ENCODE data around the gene TICRR. TPM values are rescaled to one million over a fixed set of nuclear protein-coding genes. Genes with fewer than 3 reads are reported as not detected.

Gene TICRR
- total RNA-seq, 1 donor from 2014 or later: 21.0 TPM

- H3K36me3 Mint-ChIP-seq (ENCODE audit: low read depth): peaks cover 64% of the 10 kb centered on the region
- no peak overlapping the region for H3K27ac Mint-ChIP-seq
- H3K9me3 Mint-ChIP-seq: no peaks in the 10 kb centered on the region
- intact Hi-C loops (cut with micrococcal nuclease): no loop called here
- DNase-seq: peak; percentile 52
- no peaks in the 10 kb centered on the region for H3K4me1 Mint-ChIP-seq
- no peaks in the 10 kb centered on the region for H3K27me3 Mint-ChIP-seq
- H3K4me3 Mint-ChIP-seq: no peak overlapping the region
These were observed 52.1 kb downstream of the TICRR start for GRCh38 chr15:89627256-89627970.

GRCh38 chr15:89628301-89628700, 53.0 kb downstream of the TICRR start:
- no peaks in the 10 kb centered on the region for H3K4me1 Mint-ChIP-seq
- no peaks in the 10 kb centered on the region for H3K9me3 Mint-ChIP-seq
- H3K4me3 Mint-ChIP-seq: no peak overlapping the region
- H3K36me3 Mint-ChIP-seq (ENCODE audit: low read depth): peaks cover 61% of the 10 kb centered on the region
- no peaks in the 10 kb centered on the region for H3K27me3 Mint-ChIP-seq
- DNase-seq: peak; percentile 49
- intact Hi-C loops (cut with micrococcal nuclease): no loop called here
- no peak overlapping the region for H3K27ac Mint-ChIP-seq

- intact Hi-C loops (cut with micrococcal nuclease): no loop called here
- DNase-seq: peak; percentile 29
- Mint-ChIP-seq H3K4me3 (no peak overlapping the region), H3K27me3 (no peaks in the 10 kb centered on the region), H3K9me3 (no peaks in the 10 kb centered on the region), H3K4me1 (no peaks in the 10 kb centered on the region), H3K27ac (no peak overlapping the region), H3K36me3 (ENCODE audit: low read depth) (peaks cover 57% of the 10 kb centered on the region)
These were observed 53.8 kb downstream of the TICRR start for GRCh38 chr15:89628806-89629715.

GRCh38 chr15:89629829-89630228, 54.6 kb downstream of the TICRR start:
- Mint-ChIP-seq H3K27ac (no peak overlapping the region), H3K9me3 (no peaks in the 10 kb centered on the region), H3K27me3 (no peaks in the 10 kb centered on the region), H3K4me1 (no peaks in the 10 kb centered on the region), H3K36me3 (ENCODE audit: low read depth) (peaks cover 50% of the 10 kb centered on the region), H3K4me3 (no peak overlapping the region)
- no peak for DNase-seq
- intact Hi-C loops (cut with micrococcal nuclease): no loop called here

- no peaks in the 10 kb centered on the region for H3K27me3 Mint-ChIP-seq
- no peak for DNase-seq
- H3K9me3 Mint-ChIP-seq: peaks cover 1% of the 10 kb centered on the region
- H3K4me3 Mint-ChIP-seq: no peak overlapping the region
- H3K4me1 Mint-ChIP-seq: no peaks in the 10 kb centered on the region
- intact Hi-C loops (cut with micrococcal nuclease): no loop called here
- peaks cover 46% of the 10 kb centered on the region for H3K36me3 Mint-ChIP-seq (ENCODE audit: low read depth)
- no peak overlapping the region for H3K27ac Mint-ChIP-seq
These were observed 55.0 kb downstream of the TICRR start for GRCh38 chr15:89630260-89630659.

GRCh38 chr15:89630974-89631901, 56.0 kb downstream of the TICRR start:
- Mint-ChIP-seq H3K27me3 (no peaks in the 10 kb centered on the region), H3K36me3 (ENCODE audit: low read depth) (peaks cover 39% of the 10 kb centered on the region), H3K4me3 (no peak overlapping the region), H3K9me3 (peaks cover 3% of the 10 kb centered on the region), H3K4me1 (no peaks in the 10 kb centered on the region), H3K27ac (no peak overlapping the region)
- intact Hi-C loops (cut with micrococcal nuclease): no loop called here
- no peak for DNase-seq

GRCh38 chr15:89631902-89632264, 56.6 kb downstream of the TICRR start:
- Mint-ChIP-seq H3K27ac (no peak overlapping the region), H3K4me3 (no peak overlapping the region), H3K4me1 (no peaks in the 10 kb centered on the region), H3K36me3 (ENCODE audit: low read depth) (peaks cover 37% of the 10 kb centered on the region), H3K9me3 (peaks cover 3% of the 10 kb centered on the region), H3K27me3 (no peaks in the 10 kb centered on the region)
- intact Hi-C loops (cut with micrococcal nuclease): no loop called here
- no peak for DNase-seq

- intact Hi-C loops (cut with micrococcal nuclease): no loop called here
- no peak for DNase-seq
- peaks cover 32% of the 10 kb centered on the region for H3K36me3 Mint-ChIP-seq (ENCODE audit: low read depth)
- no peak overlapping the region for H3K27ac Mint-ChIP-seq
- H3K9me3 Mint-ChIP-seq: peaks cover 3% of the 10 kb centered on the region
- H3K27me3 Mint-ChIP-seq: no peaks in the 10 kb centered on the region
- no peaks in the 10 kb centered on the region for H3K4me1 Mint-ChIP-seq
- H3K4me3 Mint-ChIP-seq: no peak overlapping the region
These were observed 57.5 kb downstream of the TICRR start for GRCh38 chr15:89632563-89633430.

GRCh38 chr15:89633585-89633984, 58.3 kb downstream of the TICRR start:
- Mint-ChIP-seq H3K4me1 (no peaks in the 10 kb centered on the region), H3K27ac (no peak overlapping the region), H3K4me3 (no peak overlapping the region), H3K36me3 (ENCODE audit: low read depth) (peaks cover 29% of the 10 kb centered on the region), H3K9me3 (peaks cover 3% of the 10 kb centered on the region), H3K27me3 (no peaks in the 10 kb centered on the region)
- DNase-seq: no peak
- intact Hi-C loops (cut with micrococcal nuclease): no loop called here

- intact Hi-C loops (cut with micrococcal nuclease): no loop called here
- Mint-ChIP-seq H3K36me3 (ENCODE audit: low read depth) (no peaks in the 10 kb centered on the region), H3K4me1 (no peaks in the 10 kb centered on the region), H3K4me3 (no peak overlapping the region), H3K27ac (no peak overlapping the region), H3K27me3 (no peaks in the 10 kb centered on the region), H3K9me3 (peaks cover 2% of the 10 kb centered on the region)
- DNase-seq: no peak
These were observed 65.0 kb downstream of the TICRR start for GRCh38 chr15:89640245-89640644.

GRCh38 chr15:89641053-89641452, 65.8 kb downstream of the TICRR start:
- H3K36me3 Mint-ChIP-seq (ENCODE audit: low read depth): no peaks in the 10 kb centered on the region
- no peak for DNase-seq
- no peak overlapping the region for H3K27ac Mint-ChIP-seq
- no peaks in the 10 kb centered on the region for H3K9me3 Mint-ChIP-seq
- intact Hi-C loops (cut with micrococcal nuclease): no loop called here
- no peak overlapping the region for H3K4me3 Mint-ChIP-seq
- H3K27me3 Mint-ChIP-seq: no peaks in the 10 kb centered on the region
- no peaks in the 10 kb centered on the region for H3K4me1 Mint-ChIP-seq

GRCh38 chr15:89642106-89642505, 66.8 kb downstream of the TICRR start:
- Mint-ChIP-seq H3K9me3 (no peaks in the 10 kb centered on the region), H3K4me1 (no peaks in the 10 kb centered on the region), H3K4me3 (no peak overlapping the region), H3K27me3 (no peaks in the 10 kb centered on the region), H3K27ac (no peak overlapping the region), H3K36me3 (ENCODE audit: low read depth) (no peaks in the 10 kb centered on the region)
- no peak for DNase-seq
- intact Hi-C loops (cut with micrococcal nuclease): no loop called here

GRCh38 chr15:89645680-89646079, 70.4 kb downstream of the TICRR start:
- H3K4me3 Mint-ChIP-seq: no peak overlapping the region
- intact Hi-C loops (cut with micrococcal nuclease): no loop called here
- H3K9me3 Mint-ChIP-seq: no peaks in the 10 kb centered on the region
- H3K27ac Mint-ChIP-seq: no peak overlapping the region
- no peak for DNase-seq
- no peaks in the 10 kb centered on the region for H3K4me1 Mint-ChIP-seq
- H3K36me3 Mint-ChIP-seq (ENCODE audit: low read depth): no peaks in the 10 kb centered on the region
- H3K27me3 Mint-ChIP-seq: no peaks in the 10 kb centered on the region
